Cardiac muscle cell (in vitro differentiated cells and primary cell): ENCODE data around the gene KIRREL3. TPM values are rescaled to one million over a fixed set of nuclear protein-coding genes. Genes with fewer than 3 reads are reported as not detected.

ENCODE experiments used
- DNase-seq, 2 donors: peaks; one replicate each; pipeline versions ENCODE4 v3.0.0 to v3.0.0-alpha.2; 2010 to 2017; ENCODE audit warnings: low read depth in 1 of 2, low spot score in 1 of 2
- H3K27ac ChIP-seq: fragments of 200-600 bp; sonication (generic); 2 replicates; pipeline ENCODE4 v1.5.1; 2016
- H3K27me3 ChIP-seq: fragments of 200-600 bp; sonication (generic); 2 replicates; pipeline ENCODE4 v1.6.0; 2016; ENCODE audit warnings: control low read depth
- H3K36me3 ChIP-seq: fragments of 200-600 bp; sonication (generic); 2 replicates; pipeline ENCODE4 v1.5.1; 2016; ENCODE audit warnings: control low read depth
- H3K4me1 ChIP-seq: fragments of 200-600 bp; sonication (generic); 2 replicates; pipeline ENCODE4 v1.8.1; 2017; ENCODE audit warnings: low read depth, mild to moderate bottlenecking, mixed run types
- H3K4me3 ChIP-seq: fragments of 200-600 bp; sonication (generic); 2 replicates; pipeline ENCODE4 v1.5.1; 2016; ENCODE audit warnings: mild to moderate bottlenecking
- H3K9me3 ChIP-seq: fragments of 200-600 bp; sonication (generic); 2 replicates; pipeline ENCODE4 v1.5.1; 2017; ENCODE audit warnings: low read depth, mild to moderate bottlenecking, control low read depth
- polyA plus RNA-seq: library from polyadenylated mRNA; unstranded; fragments of >200 nt; fragmentation: Nextera tagmentation; extraction: Ambion mirVana; gene quantifications from 2 replicates; pipeline ENCODE4 v1.2.1, GENCODE V29; 2016
- total RNA-seq: library from RNA; depleted of rRNA; stranded (reverse); fragments of >200 nt; gene quantifications from 2 replicates; pipeline ENCODE4 v1.2.3, GENCODE V29; 2016
- TF ChIP-seq, protein P1 (sequence below): IDR thresholded peaks from 2 replicates; pipeline ENCODE4 v1.5.1; 2012; ENCODE audit warnings: low read depth, mild to moderate bottlenecking, low read length

The KIRREL3 gene
- total and polyA plus RNA-seq, 2 experiments from 2014 or later, result 0.12 to 0.89 TPM

DNA sequence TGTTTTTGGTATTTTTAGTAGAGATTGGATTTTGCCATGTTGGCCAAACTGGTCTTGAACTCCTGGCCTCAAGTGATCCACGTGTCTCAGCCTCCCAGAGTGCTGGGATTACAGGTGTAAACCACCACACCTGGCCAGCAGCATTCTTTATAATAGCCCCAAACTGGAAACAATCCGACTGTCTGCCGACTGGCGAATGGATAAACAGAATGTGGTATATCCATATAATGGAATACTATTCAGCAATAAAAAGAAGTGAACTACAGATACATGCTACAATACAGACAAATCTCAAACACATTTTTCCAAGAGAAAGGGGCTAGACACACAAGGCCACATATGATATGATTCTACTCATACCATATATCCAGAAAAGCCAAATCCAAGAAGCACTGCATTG, 493.8 kb downstream of the KIRREL3 start:
- Histone ChIP-seq H3K4me1 (no peaks in the 10 kb centered on the region), H3K36me3 (no peaks in the 10 kb centered on the region), H3K9me3 (no peaks in the 10 kb centered on the region), H3K4me3 (no peak overlapping the region), H3K27ac (no peak overlapping the region), H3K27me3 (peaks cover 41% of the 10 kb centered on the region)
- DNase-seq, result no peak
- TF ChIP-seq, protein P1, sequence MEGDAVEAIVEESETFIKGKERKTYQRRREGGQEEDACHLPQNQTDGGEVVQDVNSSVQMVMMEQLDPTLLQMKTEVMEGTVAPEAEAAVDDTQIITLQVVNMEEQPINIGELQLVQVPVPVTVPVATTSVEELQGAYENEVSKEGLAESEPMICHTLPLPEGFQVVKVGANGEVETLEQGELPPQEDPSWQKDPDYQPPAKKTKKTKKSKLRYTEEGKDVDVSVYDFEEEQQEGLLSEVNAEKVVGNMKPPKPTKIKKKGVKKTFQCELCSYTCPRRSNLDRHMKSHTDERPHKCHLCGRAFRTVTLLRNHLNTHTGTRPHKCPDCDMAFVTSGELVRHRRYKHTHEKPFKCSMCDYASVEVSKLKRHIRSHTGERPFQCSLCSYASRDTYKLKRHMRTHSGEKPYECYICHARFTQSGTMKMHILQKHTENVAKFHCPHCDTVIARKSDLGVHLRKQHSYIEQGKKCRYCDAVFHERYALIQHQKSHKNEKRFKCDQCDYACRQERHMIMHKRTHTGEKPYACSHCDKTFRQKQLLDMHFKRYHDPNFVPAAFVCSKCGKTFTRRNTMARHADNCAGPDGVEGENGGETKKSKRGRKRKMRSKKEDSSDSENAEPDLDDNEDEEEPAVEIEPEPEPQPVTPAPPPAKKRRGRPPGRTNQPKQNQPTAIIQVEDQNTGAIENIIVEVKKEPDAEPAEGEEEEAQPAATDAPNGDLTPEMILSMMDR, result no peak

DNA sequence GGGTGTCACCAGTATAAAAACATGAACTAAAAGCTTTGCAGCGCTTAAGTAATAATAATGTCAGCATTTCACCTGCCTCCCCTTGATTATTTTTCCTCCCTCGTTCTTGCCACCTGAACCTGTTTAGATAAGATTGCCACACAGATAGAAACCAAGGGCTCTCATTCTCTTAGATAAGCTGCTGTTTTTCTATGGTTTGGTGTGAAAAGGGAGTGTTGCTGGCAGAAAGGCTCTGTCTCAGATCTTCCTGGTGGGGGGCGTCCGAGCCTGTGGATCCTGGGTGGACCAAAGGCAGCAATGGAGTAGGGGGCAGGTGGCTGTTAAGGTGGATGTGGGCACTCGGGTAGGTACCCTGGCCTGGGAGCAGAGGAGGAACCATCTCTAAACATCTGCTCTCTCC, 497.6 kb downstream of the KIRREL3 start:
- Histone ChIP-seq H3K4me3 (no peak overlapping the region), H3K27ac (no peak overlapping the region), H3K4me1 (no peaks in the 10 kb centered on the region), H3K9me3 (no peaks in the 10 kb centered on the region), H3K36me3 (no peaks in the 10 kb centered on the region), H3K27me3 (peaks cover 53% of the 10 kb centered on the region)
- DNase-seq, result no peak
- TF ChIP-seq, protein P1, result no peak

DNA sequence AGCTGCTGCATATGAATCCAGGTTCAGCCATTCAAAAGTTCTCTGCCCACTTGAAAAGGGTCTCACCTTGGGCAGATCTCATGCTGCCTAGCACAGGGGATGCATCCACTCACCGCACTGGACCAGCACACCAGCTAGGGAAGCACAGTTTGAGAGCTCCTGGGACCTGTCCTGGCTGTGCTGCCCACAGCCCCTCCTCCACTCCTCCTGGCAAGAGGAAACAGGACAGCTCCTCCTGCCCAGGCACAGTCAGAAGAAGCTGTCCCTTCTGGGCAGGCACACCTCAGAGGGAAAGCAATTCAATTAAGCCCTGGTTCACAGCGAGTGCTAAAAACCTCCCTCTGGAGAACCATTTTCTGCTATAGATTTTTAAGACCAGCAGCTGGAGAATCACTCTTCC, 498.4 kb downstream of the KIRREL3 start:
- H3K27me3 ChIP-seq, result peaks cover 49% of the 10 kb centered on the region
- H3K36me3 ChIP-seq, result no peaks in the 10 kb centered on the region
- no peak for DNase-seq
- H3K27ac ChIP-seq, result no peak overlapping the region
- no peak overlapping the region for H3K4me3 ChIP-seq
- TF ChIP-seq, protein P1, result no peak
- H3K9me3 ChIP-seq, result no peaks in the 10 kb centered on the region
- no peaks in the 10 kb centered on the region for H3K4me1 ChIP-seq

DNA sequence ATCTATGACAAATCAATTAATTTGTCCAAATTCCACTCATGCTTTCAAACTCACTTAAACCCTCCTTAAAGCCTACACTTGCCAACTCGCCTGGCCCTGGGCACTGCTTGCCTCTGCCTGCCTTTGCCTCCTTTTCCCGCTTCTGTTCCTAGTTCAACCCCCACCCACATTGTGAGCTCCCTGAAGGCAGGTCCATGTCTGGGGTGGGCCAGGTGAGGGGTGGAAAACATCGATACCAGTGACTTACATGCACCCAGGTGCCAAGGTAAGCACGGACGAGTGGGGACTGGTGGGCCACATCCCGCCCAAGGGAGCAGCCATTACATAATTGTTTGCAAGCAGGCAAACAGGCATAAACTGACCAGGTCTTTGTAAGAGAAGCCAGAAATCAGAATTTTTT, 498.9 kb downstream of the KIRREL3 start:
- TF ChIP-seq, protein P1, result no peak
- no peaks in the 10 kb centered on the region for H3K9me3 ChIP-seq
- no peak for DNase-seq
- H3K36me3 ChIP-seq, result no peaks in the 10 kb centered on the region
- no peak overlapping the region for H3K27ac ChIP-seq
- H3K4me1 ChIP-seq, result no peaks in the 10 kb centered on the region
- no peak overlapping the region for H3K4me3 ChIP-seq
- peaks cover 49% of the 10 kb centered on the region for H3K27me3 ChIP-seq

DNA sequence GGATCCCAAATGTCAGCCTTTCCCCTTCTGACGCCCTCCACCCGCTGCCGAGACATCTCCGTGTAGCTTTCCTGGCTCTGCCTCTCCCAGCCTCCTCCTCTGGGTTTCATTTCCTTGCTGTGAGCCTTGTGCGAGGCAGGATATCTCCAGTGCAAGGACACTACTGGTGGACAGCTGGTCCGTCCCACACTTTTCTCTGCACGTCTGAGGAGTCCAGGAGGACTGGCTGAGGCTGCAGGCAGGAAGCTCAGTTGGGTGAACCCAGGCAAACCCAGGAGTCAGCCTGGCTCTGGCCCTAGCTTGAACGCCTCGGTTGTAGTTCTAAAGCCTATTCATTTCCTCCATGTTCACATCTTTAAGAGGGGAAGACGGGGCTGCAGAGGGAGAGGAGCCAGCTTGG, 499.6 kb downstream of the KIRREL3 start:
- H3K4me1 ChIP-seq, result no peaks in the 10 kb centered on the region
- no peak overlapping the region for H3K4me3 ChIP-seq
- TF ChIP-seq, protein P1, result no peak
- no peak overlapping the region for H3K27ac ChIP-seq
- no peaks in the 10 kb centered on the region for H3K9me3 ChIP-seq
- H3K36me3 ChIP-seq, result no peaks in the 10 kb centered on the region
- DNase-seq, result no peak
- peaks cover 49% of the 10 kb centered on the region for H3K27me3 ChIP-seq
